GM10266 (cell line): ENCODE measurements around the gene ALLC.

Experiments
- DNase-seq: peaks from one replicate; pipeline ENCODE4 v3.0.0; 2012; ENCODE audit errors: extremely low spot score
- CTCF ChIP-seq: IDR thresholded peaks from 2 replicates; pipeline ENCODE4 v1.5.1; 2012; ENCODE audit warnings: mild to moderate bottlenecking, low read depth; ENCODE audit not compliant: control insufficient read depth, insufficient read depth; ENCODE audit errors: missing control alignments

Gene ALLC

GRCh38 chr2:3664925-3665324, 6.9 kb downstream of the ALLC start:
- no peak for TF ChIP-seq CTCF
- no peak for DNase-seq

- no peak for DNase-seq
- TF ChIP-seq CTCF, result no peak
Measured at GRCh38 chr2:3665886-3666612, 8.0 kb downstream of the ALLC start.

GRCh38 chr2:3666613-3666975, 8.6 kb downstream of the ALLC start:
- DNase-seq, result no peak
- no peak for TF ChIP-seq CTCF

GRCh38 chr2:3667151-3667631, 9.2 kb downstream of the ALLC start:
- no peak for TF ChIP-seq CTCF
- no peak for DNase-seq

- no peak for DNase-seq
- TF ChIP-seq CTCF, result no peak
Measured at GRCh38 chr2:3669656-3670055, 11.7 kb downstream of the ALLC start.

- DNase-seq, result no peak
- no peak for TF ChIP-seq CTCF
Measured at GRCh38 chr2:3670376-3670775, 12.4 kb downstream of the ALLC start.

- no peak for TF ChIP-seq CTCF
- no peak for DNase-seq
Measured at GRCh38 chr2:3670941-3671340, 12.9 kb downstream of the ALLC start.
